HTR-8/SVneo (cell line): ENCODE measurements around the gene KCTD7.
"Not testable (repeated sequence)": the region's sequence is repeated elsewhere in the genome, so short reads cannot be mapped to it uniquely, and the experiment has no call there.

Source experiments
- DNase-seq: peaks from one replicate; pipeline ENCODE4 v3.0.0; 2011; ENCODE audit warnings: low spot score, mixed read lengths; ENCODE audit not compliant: insufficient read length
- FAIRE-seq: peaks from 2 replicates; lab custom pipeline; 2011; peaks lifted over from hg19 to GRCh38; lab: Jason Lieb, UNC

Gene KCTD7

DNA sequence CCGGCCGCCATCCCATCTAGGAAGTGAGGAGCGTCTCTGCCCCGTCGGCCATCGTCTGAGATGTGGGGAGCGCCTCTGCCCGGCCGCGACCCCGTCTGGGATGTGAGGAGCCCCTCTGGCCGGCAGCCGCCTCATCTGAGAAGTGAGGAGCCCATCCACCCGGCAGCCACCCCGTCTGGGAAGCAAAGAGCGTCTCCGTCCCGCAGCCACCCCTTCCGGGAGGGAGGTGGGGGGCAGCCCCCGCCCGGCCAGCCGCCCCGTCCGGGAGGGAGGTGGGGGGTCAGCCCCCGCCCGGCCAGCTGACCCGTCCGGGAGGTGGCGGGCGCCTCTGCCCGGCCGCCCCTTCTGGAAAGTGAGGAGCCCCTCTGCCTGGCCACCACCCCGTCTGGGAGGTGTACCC, 14.1 kb upstream of the KCTD7 start:
- DNase-seq, FAIRE-seq: not testable (repeated sequence)

DNA sequence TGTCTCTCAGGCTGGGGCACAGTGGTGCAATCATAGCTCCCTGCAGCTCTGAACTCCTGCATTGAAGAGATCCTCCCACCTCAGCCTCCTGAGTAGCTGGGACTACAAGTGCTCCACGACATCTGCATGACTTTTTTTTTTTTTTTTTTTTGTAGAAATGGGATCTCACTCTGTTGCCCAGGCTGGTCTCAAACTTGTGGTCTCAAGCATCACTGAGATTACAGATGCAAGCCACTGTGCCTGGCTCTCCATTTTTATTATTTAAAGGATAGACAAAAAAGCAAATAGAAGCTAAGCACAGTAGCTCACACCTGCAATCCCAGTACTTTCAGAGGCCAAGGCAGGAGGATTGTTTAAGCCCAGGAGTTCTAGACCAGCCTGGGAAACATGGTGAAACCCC, 13.0 kb upstream of the KCTD7 start:
- DNase-seq = no peak
- FAIRE-seq = no peak

DNA sequence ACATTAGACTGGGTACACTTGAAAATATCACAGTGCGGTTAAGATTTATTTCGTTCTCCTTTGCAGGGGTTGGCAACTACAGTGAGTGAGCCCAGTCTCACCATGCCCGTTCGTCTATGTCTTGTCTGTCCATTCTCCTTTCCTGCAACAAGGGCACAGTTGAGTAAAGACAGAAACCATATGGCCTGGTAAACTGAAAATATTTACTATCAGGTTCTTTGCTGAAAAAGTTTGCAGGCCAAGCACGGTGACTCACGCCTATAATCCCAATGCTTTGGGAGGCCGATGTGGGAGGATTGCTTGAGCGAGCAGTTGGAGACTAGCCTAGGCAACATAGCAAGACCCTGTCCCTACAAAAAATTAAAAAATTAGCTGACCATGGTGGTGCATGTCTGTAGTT, 11.4 kb upstream of the KCTD7 start:
- no peak for FAIRE-seq
- no peak for DNase-seq

DNA sequence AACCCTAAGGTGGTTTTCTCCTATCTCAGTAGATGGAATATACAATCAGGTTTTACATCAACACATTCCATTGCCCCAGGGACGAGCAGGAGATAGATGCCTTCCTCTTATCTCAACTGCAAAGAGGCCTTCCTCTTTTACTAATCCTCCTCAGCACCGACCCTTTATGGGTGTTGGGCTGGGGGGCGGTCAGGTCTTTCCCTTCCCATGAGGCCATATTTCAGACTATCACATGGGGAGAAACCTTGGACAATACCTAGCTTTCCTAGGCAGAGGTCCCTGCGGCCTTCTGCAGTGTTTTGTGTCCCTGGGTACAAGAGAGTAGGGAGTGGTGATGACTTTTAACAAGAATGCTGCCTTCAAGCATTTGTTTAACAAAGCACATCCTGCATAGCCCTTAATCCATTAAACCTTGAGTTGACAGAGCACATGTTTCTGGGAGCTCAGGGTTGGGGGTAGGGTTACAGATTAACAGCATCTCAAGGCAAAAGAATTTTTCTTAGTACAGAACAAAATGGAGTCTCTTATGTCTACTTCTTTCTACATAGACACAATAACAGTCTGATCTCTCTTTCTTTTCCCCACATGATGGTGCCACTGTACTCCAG, 9.2 kb upstream of the KCTD7 start:
- not testable (repeated sequence) for FAIRE-seq, DNase-seq

DNA sequence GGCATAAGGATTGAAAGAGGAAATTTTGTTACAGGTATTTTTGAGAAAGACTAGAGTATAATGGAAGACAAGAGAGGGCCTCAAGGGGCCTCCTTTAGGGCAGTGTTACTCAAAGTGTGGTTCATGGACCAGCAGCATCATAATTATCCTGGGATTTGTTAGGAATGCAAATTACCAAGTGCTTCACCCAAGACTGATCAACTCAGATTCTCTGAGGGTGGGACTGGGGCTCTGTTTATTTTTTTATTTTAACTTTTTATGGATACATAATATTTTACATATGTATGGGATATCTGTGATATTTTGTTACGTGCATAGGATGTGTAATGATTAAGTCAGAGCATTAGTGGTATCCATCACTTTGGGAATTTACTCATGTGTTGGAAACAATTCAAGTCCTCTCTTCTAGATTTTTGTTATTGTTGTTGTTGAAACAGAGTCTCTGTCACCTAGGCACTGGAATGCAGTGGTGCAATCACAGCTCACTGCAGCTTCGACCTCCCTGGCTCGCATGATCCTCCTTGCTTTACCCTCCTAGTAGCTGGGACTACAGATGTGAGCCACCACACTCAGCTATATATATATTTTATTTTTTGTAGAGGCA, 2.2 kb upstream of the KCTD7 start:
- DNase-seq (no peak), FAIRE-seq (no peak)

DNA sequence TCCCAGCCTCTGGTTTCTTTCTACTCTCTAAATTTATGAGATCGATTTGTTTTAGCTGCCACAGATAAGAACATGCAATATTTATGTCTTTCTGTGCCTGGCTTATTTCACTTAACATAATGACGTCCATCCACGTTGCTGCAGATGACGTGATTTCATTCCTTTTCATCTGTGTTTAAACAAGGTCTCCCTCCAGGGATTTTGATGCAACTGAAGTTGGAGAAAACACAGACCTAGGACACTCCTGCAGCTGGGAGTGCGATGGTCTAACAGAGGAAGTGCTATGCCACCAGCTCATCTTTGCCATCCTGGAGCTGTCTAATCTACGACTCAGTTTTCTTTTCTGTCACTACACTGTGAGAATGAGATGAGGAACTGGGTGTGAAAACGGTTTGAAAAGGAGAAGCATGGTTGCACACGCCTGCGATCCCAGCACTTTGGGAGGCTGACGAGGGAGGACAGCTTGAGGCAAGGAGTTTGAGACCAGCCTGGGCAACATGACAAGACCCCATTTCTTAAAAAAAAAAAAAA, 1.5 kb upstream of the KCTD7 start:
- DNase-seq (no peak), FAIRE-seq (no peak)

DNA sequence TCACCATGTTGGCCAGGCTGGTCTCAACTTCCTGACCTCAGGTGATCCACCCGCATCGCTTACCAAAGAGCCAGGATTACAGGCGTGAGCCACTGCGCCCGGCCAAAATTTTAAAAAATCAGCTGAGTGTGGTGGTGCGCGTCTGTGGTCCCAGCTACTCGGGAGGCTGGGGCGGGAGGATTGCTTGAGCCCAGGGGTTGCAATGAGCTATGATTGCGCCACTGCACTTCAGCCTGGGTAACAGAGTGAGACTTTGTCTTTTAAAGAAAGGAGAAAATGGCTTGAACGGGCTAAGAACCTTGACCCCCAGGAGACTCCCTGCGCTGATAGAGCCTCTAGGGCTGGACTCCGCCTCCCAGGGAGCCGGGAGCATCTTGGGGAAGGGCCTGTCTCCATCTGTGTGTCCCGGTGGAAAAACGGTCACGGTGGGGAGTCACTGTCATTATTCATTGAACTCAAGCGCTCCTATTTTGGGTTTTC, 760 bp upstream of the KCTD7 start:
- DNase-seq (no peak), FAIRE-seq (no peak)

DNA sequence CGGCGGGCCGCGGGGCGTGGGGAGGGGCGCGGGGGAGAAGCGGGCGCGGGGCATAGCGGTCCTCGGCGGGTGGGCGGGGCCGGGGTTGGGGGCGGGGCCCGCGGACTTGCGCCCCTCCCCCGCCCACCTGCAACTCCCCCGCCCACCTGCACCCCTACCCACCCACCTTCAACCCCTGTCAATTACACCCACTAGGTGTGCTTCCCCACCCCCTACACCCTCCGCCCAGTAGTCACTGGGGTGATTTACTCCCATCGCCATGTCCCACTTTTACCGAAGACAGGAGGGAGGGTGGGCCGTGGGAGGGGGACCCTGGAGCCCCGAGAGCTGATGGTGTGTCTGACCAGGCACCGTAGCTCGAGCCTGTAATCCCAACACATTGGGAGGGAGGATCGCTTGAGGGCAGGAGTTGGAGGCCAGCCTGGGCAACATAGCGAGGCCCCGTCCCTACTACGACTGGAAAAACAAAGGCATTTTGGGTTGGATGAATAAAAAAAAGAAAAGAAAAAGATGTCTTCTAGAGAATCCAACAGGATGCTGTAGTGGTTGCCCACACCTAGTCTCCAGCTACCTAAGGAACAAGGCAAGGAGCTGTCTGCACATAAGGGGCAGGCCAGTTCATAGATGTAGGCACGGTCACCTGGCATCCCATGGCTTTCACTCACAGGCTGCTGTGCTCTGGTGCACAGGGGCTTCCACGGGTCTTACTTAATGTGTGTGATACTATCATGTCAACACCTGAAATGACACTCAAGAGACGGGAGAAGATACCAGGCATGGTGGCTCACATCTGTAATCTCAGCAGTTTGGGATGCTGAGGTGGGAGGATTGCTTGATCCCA, 761 bp downstream of the KCTD7 start:
- DNase-seq (no peak), FAIRE-seq (no peak)

DNA sequence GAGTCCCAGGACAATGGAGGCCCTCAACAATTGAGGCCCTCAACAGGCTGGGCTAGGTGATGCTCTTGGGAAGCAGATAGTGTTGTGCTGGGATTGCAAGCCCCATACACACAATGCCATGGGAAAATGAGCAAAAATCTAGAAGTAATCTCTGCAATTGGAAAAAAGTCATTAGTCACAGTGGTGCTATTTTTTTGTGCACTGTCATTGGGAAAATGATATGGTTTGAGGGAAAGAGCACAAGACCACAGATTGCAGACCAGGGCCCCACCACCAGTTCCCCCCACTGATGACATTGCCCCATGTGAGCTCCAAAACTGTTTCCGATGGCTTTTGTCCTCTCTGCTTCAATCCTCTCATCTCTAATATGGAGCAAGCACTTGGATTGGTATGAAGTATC, 1.9 kb downstream of the KCTD7 start:
- FAIRE-seq = no peak
- DNase-seq = no peak

DNA sequence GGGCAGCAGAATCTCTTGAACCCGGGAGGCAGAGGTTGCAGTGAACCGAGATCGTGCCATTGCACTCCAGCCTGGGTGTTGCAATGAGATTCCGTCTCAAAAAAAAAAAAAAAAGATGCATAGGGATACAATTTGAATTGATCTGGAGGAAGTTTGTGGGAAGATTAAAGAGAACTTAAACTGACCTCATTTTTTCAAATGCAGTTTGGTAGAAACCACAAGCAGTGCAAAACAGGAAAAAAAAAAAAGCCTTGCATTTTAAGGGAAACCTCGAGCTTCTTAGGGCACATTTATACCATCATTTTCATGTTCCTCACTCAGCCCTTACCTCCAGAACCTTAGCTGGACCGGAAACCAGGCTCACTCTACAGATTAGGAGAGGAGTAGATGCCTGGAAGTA, 2.8 kb downstream of the KCTD7 start:
- FAIRE-seq (no peak), DNase-seq (no peak)

DNA sequence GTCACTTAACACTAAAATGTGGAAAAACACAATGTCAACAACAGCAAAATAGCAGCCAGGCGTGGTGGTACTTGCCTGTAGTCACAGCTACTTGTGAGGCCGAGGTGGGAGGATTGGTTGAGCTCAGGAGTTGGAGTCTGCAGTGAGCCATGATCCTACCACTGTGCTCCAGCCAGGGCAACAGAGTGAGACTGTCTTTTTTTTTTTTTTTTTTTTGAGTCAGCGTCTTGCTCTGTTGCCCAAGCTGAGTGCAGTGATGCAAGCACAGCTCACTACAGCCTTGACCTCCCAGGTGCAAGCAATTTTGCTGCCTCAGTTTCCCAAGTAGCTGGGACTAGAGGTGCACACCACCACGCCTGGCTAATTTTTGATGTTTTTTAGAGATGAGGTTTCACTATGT, 6.1 kb downstream of the KCTD7 start:
- FAIRE-seq = no peak

DNA sequence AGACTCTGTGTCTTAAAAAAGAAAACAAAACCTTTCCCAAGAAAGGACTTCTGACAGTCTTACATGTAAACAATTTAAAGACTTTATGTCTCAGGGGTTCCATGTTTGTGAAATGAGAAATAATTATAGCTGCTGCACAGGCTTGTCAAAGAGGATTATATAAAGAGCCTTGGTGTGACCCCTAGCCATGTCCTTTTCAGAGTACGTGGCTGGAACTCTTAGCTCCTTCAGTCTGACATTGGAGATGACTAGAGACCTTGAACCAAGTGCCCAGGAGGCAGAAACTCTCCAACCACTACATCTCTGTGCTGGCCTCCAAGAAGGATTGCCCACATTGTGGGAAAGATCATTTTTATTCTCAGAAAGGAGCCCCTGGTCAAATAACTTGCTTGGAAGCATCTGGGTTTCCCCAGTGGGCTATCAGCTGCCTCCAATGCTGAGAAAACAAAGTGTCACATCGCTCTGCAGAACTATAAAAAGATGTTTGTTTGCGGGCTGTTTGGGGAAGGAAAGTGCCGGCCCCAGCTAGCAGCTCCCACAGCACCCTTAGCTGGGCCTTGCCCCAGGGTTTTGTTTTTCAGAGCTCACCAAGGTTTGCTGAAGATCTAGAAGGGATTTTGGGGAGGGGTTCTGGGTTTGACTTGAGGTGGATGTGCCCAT, 6.8 kb downstream of the KCTD7 start:
- not testable (repeated sequence) for FAIRE-seq, DNase-seq

More for the DNA sequence above, 6.1 kb downstream of the KCTD7 start:
- DNase-seq = no peak

DNA sequence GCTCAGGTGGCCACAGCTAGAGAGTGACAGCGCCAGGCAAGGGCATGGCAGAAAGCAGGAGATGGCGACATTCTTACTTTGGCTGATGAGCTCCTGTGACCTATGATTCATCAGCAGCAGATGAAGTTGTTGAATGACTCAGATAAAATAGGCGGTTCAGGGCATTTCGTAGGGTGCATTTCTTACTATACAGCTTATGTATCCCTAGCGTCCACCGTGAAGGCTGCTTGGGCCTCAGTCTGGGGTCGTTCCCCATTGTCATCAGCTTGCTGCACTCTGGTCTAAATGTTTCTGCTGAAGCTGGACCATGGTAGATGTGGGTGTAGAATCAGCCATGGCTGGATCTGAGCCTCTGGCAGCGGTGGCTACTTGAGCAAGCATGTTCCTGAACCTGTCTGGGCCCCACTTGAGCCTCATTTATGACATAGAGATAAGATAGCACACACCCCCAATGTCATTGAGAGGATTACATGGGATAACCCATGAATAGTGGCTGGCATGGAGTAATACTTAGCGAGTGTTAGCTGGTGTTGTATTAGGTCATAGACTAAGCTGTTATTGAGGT, 7.4 kb downstream of the KCTD7 start:
- DNase-seq = not testable (repeated sequence)
- peak; percentile 66 for FAIRE-seq

DNA sequence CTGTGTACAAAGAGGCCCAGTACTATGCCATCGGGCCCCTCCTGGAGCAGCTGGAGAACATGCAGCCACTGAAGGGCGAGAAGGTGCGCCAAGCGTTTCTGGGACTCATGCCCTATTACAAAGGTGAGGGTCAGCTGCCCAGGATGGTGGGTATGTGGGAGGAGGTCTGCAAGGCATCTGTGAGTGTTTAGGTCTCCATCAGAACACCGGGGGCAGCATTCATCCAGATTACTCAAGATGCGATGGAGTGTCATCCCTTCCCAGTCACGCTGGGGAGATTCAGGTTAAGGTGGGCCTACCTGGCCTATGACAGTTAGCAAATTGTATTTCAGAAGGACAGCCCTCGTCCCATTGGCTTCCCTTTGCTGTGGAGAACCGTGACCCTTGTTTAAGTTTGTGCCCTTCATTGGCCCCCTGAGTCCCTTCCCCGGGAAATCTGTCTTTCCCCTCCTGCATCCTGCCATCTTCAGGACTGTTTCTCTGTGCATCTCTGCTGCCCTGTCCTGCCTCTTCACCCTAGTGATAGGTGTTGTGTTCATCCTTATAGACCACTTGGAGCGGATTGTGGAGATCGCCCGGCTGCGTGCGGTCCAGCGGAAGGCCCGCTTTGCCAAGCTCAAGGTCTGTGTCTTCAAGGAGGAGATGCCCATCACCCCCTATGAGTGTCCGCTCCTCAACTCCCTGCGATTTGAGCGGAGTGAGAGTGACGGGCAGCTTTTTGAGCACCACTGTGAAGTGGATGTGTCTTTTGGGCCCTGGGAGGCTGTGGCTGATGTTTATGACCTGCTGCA, 9.8 kb downstream of the KCTD7 start:
- DNase-seq (no peak), FAIRE-seq (no peak)

DNA sequence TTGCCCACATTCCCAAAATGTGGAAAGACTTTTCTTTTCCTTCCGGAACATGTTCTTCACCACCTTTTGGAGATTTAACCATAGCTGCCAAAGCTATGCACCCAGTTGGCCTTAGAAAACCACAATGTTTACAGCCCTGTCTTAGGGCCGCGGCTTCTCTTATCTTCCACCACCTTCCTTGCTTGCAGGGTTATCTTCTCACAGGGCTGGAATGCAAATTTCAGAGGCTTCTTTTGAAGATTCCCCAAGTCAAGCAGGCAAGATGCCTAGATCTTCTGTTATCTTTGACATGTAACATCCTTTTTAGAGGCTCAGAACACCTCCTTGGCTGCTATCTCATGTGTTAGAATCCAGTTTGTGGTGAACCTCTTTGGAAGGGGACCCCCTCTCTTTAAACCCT, 11.1 kb downstream of the KCTD7 start:
- DNase-seq (no peak), FAIRE-seq (no peak)

DNA sequence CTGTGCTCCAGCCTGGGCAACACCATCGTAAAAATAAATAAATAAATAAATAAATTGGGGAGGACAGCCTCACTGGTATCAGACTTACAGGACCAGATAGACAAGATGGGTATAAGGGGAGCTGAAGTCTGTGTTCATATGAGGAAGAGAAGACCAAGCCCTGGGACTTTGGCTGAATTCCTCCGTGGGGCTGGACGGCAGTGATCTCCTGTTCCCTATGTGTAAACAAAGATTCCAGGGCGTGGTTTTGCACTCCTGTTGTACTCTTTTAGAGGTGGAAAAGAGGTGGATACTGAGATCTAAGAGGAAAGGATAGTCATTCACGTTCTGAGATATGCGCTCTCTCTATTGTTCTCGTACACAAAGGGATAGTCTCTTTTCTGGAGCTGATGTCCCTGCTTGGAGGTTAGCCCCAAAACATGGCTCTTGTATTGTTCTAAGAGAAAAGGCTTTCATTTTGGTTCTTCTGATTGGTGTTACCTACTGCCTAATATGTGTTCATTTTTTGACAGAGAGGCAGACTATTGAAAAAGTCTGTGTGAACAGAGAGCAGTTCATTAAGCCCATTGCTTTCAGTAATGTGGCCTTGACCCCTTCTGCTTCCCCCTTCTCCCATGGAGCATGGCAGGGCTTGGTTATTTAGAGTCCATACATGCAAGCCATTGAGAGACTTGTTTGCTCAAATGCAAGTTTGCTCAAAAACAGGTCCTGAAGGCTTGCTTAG, 12.3 kb downstream of the KCTD7 start:
- DNase-seq = no peak
- FAIRE-seq = no peak

DNA sequence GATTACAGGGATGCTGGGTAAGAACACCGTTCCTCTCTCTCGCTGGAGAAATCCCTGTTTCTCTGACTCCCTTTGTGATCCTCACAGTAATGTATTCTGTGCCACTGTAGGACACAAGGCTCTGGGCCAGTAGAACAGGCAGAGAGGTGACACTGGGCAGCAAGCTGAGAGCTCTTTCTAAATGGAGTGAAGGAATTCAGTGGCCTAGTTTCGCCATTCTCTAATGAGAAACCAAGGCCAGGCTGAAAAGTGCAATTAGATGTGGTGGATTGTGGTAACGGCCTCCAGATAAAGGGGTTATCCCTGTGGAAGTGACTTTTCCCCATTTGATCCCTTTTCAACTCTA, 12.8 kb downstream of the KCTD7 start:
- no peak for FAIRE-seq
- DNase-seq = no peak

DNA sequence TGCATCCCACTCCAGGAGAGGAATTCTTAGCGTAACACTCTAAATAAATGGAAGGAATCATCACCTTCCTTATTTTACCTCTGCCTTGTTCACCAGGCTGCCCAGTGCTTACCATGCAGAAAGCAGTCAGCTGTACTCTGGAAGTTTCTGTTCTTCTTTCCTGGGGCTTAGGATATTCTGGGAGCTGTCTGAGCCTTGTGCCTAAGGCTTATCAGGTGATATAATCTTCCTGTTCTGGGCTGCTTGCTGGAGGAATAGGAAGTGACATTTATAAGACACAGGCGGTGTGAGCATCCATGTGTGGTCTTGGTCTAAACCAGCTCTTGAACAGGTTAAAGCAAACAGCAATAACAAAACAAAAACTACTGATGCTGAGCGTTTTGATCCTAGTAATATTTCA, 13.5 kb downstream of the KCTD7 start:
- DNase-seq (no peak), FAIRE-seq (no peak)

DNA sequence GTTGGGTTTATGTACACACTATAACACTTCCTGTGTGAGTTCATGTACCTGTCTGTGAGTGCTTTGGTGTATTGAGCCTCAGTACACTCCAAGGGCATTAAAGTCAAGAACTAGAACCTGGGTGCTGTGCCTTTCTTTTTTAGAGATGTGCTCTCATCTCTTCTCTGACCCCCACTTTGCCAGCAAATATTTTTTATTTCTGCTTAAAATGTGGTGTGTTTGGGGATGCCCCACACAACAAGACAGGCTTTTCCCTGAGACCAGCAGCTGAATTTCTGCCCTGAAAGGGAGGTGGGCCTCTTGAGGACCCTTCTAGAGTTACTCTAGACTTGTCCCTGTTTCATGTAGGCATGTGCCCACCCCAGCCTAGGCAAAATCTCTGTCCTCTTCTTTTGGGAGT, 14.3 kb downstream of the KCTD7 start:
- no peak for FAIRE-seq
- DNase-seq = no peak
